HUDEP-2 (cell line): Measurements from ENCODE around the gene TLR4.

Source experiments
- DNase-seq, 76 experiments: peaks; one replicate each; lab custom pipeline; 2025; ENCODE audit not compliant: unreplicated experiment in 76 of 76; lab: John Stamatoyannopoulos, UW

Gene TLR4

DNA sequence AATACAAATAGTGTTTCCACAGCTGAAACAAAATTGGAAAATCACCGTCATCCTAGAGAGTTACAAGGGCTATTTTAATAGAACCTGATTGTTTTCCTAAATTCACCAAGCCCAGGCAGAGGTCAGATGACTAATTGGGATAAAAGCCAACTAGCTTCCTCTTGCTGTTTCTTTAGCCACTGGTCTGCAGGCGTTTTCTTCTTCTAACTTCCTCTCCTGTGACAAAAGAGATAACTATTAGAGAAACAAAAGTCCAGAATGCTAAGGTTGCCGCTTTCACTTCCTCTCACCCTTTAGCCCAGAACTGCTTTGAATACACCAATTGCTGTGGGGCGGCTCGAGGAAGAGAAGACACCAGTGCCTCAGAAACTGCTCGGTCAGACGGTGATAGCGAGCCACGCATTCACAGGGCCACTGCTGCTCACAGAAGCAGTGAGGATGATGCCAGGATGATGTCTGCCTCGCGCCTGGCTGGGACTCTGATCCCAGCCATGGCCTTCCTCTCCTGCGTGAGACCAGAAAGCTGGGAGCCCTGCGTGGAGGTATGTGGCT is at the start of gene TLR4:
TSS of gene TLR4 (plus strand) at position 380 of the 552 bp plus-strand sequence. CDS start at position 450, 70 bp downstream.
- DNase-seq: no peak

GRCh38 chr9:117656002-117656401 is 48.2 kb upstream of the TLR4 start:
- DNase-seq: no peak

GRCh38 chr9:117662651-117663050 is 41.6 kb upstream of the TLR4 start:
- DNase-seq: no peak

GRCh38 chr9:117664419-117664818 is 39.8 kb upstream of the TLR4 start:
- DNase-seq: no peak

DNA sequence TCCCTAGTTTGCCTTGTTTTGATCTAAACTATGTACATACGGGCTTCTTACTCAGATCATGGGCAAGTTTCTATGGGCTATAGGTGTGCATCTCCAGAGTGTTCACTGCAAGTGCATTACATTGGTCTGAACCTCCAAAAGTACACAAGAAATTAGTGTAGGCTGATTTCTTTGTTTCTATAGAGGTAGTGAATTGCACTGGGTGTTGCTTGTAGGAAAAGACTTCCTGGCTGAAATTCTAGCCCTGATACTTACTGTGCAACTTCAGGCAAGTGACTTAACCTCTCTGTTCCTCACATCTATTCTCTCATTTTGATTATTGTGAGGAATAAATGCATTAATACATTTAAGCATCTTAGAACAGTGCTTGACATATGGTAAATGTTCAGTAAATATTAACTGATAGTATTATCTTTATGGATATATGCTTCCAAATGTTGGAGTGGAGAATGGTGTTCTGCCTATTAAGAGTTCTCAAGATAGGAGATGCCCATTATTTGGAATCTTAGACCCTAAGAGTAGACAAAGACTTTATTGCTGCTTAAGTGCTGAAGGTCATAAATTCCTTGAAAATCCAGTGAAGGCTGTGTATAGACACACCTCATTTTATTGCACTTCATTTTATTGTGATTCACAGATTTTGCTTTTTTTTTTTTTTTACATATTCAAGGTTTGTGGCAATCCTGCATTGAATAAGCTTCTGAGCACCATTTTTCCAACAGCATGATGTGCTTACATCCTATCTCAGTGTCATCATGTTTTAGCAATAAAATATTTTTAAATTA is 38.4 kb upstream of the TLR4 start:
- no peak for DNase-seq

- no peak for DNase-seq
These were observed 32.7 kb upstream of the TLR4 start for GRCh38 chr9:117671468-117671867.

GRCh38 chr9:117672369-117672768 is 31.8 kb upstream of the TLR4 start:
- DNase-seq: no peak

DNA sequence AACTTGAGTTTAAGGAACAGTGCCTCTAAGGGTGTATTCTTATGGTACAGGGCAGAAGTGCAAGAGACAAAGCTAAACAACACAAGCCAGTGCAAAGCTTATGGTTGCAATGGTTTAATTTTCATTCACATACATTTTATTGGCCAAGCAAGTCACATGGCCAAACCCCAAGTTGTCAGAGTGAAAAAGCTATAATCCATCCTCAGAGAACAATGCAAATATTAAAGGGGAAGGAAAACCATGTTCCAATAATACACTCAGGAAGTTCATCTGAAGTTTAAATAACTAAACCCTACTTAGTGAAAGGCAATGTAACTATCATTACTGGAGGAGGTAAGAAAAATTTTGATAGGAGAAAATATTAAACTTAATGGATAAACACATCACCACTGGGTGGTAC is 26.6 kb upstream of the TLR4 start:
- no peak for DNase-seq

DNA sequence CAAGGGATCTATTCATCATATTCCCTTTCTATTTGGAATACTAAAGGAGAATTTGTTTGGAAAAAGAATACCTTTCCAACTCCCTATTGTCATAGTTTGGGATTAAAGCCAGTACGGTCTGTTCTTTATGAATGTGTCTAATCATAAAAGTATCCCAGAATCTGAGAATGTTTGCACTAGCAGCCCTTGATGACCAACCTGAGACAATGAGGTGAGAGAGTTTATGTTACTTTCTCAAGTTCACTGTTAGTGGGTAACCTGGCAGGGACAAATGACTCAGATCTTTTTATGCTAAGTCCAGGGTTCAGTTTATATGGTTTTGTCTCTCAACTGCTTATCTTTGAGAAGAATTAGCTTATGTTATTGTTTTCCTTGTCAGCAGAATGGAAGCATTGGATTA is 25.3 kb upstream of the TLR4 start:
- no peak for DNase-seq

GRCh38 chr9:117679416-117679815 is 24.8 kb upstream of the TLR4 start:
- DNase-seq: no peak

DNA sequence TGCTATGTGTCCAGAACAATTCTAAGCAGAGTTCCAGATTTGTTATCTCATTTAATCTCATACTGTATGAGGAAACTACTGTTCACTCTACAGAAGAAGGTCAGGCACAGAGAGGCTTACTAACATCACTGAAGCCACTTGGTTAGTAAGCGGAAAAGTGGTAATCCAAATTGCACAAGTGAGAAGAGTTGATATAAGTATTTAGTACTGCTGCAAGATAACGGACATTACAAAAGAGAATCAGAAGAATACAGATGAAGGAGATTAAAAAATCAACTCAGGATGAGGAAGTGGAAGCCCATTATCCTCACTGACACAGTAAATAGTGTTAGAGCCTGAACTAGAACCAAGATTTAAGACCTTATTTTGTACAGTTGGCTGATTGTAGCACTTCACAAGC is 22.3 kb upstream of the TLR4 start:
- DNase-seq: no peak

- no peak for DNase-seq
These were observed 21.1 kb upstream of the TLR4 start for GRCh38 chr9:117682955-117683710.

DNA sequence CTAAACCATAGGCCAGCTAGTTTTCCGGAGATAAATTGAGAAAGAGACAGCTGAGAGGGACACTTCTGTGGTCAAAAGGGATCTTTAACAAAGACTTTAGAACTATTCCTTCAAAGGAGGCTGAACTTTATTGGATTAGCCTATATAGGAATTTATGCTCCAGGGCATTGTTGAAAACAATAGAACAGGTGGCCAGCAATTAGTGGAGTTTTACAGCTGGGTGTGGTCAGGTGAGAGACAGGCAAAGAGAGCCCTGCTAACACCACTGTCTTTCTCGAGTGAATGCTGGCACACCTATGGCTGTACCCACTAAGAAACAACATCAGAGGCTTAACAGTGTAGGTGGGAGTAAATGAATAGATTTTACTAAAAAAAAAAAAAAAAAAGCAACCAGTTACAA is 16.7 kb upstream of the TLR4 start:
- DNase-seq: no peak

GRCh38 chr9:117691367-117691766 is 12.8 kb upstream of the TLR4 start:
- DNase-seq: no peak

- no peak for DNase-seq
These were observed 8.0 kb upstream of the TLR4 start for GRCh38 chr9:117696154-117696553.

- DNase-seq: no peak
These were observed 7.2 kb upstream of the TLR4 start for GRCh38 chr9:117697046-117697445.

DNA sequence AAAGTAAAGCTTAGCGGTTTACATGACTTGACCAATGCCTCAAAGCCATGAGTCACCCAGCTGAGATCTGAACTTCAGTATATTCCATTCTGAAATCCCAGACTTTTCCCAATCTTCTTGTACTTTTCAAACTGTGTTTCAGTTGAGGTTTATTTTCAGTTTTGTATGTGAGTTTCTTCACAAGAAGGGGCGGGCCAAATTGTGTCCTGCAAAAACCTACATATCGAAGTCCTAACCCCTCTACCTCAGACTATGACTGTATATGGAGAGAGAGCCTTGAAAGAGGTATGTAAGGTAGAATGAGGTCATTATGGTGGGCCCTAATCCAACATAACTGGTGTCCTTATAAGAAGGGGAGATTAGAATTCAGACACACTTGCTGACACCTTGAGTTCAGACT is 666 bp upstream of the TLR4 start:
- DNase-seq: no peak

DNA sequence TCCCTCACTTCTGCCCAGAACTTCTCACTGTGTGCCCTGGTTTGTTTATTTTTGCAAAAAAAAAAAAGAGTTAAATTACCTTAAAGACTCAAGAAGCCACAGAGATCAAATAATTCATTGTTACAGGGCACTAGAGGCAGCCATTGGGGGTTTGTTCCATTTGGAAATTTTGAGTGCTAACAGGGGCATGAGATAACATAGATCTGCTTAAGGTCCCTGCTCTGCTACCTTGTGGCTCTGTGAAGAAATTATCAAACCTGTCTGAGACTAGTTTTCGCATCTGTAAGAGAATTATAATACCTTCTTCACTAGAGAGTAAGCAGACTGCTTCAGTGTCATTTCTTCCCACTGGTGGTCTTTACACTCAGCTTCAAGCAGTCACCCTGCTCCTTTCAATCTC is 394 bp downstream of the TLR4 start:
- DNase-seq: no peak

GRCh38 chr9:117705386-117705785 is 1.2 kb downstream of the TLR4 start:
- DNase-seq: no peak

- DNase-seq: no peak
These were observed 2.4 kb downstream of the TLR4 start for GRCh38 chr9:117706421-117707116.

- no peak for DNase-seq
These were observed 3.4 kb downstream of the TLR4 start for GRCh38 chr9:117707561-117707960.
